ENCODE results near the gene ZC3H6.
"Not testable (repeated sequence)": the region's sequence is repeated elsewhere in the genome, so short reads cannot be mapped to it uniquely, and the experiment has no call there.

ZC3H6 gene

GRCh38 chr2:112282066-112282465 is 6.7 kb downstream of the ZC3H6 start:
- not testable (repeated sequence) for DNase-seq

GRCh38 chr2:112283535-112283934 is 8.1 kb downstream of the ZC3H6 start:
- DNase-seq = not testable (repeated sequence)

GRCh38 chr2:112290088-112290487 is 14.7 kb downstream of the ZC3H6 start:
- DNase-seq = no peak

GRCh38 chr2:112290648-112291047 is 15.3 kb downstream of the ZC3H6 start:
- no peak for DNase-seq

- no peak for DNase-seq
Measured at GRCh38 chr2:112293636-112294401, 18.4 kb downstream of the ZC3H6 start.

GRCh38 chr2:112295407-112296078 is 20.1 kb downstream of the ZC3H6 start:
- DNase-seq = no peak

GRCh38 chr2:112296407-112296806 is 21.0 kb downstream of the ZC3H6 start:
- DNase-seq = no peak

- DNase-seq = no peak
Measured at GRCh38 chr2:112301171-112301584, 25.8 kb downstream of the ZC3H6 start.

GRCh38 chr2:112301973-112302372 is 26.6 kb downstream of the ZC3H6 start:
- no peak for DNase-seq

GRCh38 chr2:112304298-112304941 is 29.0 kb downstream of the ZC3H6 start:
- no peak for DNase-seq

- DNase-seq = no peak
Measured at GRCh38 chr2:112305132-112305531, 29.7 kb downstream of the ZC3H6 start.

- DNase-seq = no peak
Measured at GRCh38 chr2:112310906-112311305, 35.5 kb downstream of the ZC3H6 start.

- DNase-seq = no peak
Measured at GRCh38 chr2:112311932-112312331, 36.5 kb downstream of the ZC3H6 start.

- no peak for DNase-seq
Measured at GRCh38 chr2:112312821-112313220, 37.4 kb downstream of the ZC3H6 start.

GRCh38 chr2:112314856-112315255 is 39.5 kb downstream of the ZC3H6 start:
- DNase-seq = no peak

- no peak for DNase-seq
Measured at GRCh38 chr2:112317303-112318158, 42.1 kb downstream of the ZC3H6 start.

GRCh38 chr2:112318515-112318914 is 43.1 kb downstream of the ZC3H6 start:
- no peak for DNase-seq

GRCh38 chr2:112321375-112322320 is 46.3 kb downstream of the ZC3H6 start:
- DNase-seq = no peak

- no peak for DNase-seq
Measured at GRCh38 chr2:112322919-112323318, 47.5 kb downstream of the ZC3H6 start.

GRCh38 chr2:112332123-112332696 is 56.8 kb downstream of the ZC3H6 start:
- DNase-seq = no peak

GRCh38 chr2:112335600-112335999 is 60.2 kb downstream of the ZC3H6 start:
- DNase-seq = no peak
